ENCODE results near the gene KLK8.
A peak's percentile ranks its signal among the peaks of the same experiment; 100 is the strongest.

KLK8 gene

GRCh38 chr19:51006406-51006805 is 5.0 kb upstream of the KLK8 start (continued):
- TF ChIP-seq ATF2 (tag by site-specific recombination; IDR thresholded peaks at IDR 0.05; ENCODE audit: low read depth): peak; percentile 87
- peak; percentile 23; the same call in 1 of the 2 replicates for TF ChIP-seq PRDM10 (tag by site-specific recombination; IDR thresholded peaks at IDR 0.05)
- TF ChIP-seq ZBTB17 (tag by site-specific recombination; IDR thresholded peaks at IDR 0.05): peak; percentile 65
- 0 out of 2 replicates have a peak, but pooled peaks have one; percentile 28 for TF ChIP-seq ZBTB21 (tag by site-specific recombination; IDR thresholded peaks at IDR 0.05)

- TF ChIP-seq ZNF629 (tag by site-specific recombination; IDR thresholded peaks at IDR 0.05): no peak
- TF ChIP-seq ZNF664 (tag by site-specific recombination; IDR thresholded peaks at IDR 0.05): no peak
- no peak for TF ChIP-seq GLI2 (tag by site-specific recombination; IDR thresholded peaks at IDR 0.05; ENCODE audit: borderline replicate concordance, low read depth)
- TF ChIP-seq ZNF514 (tag by site-specific recombination; IDR thresholded peaks at IDR 0.05): no peak
- no peak for TF ChIP-seq ZNF596 (tag by site-specific recombination; IDR thresholded peaks at IDR 0.05)
- CTCF ChIA-PET: no interaction called here
These were observed 3.8 kb upstream of the KLK8 start for GRCh38 chr19:51005248-51005647.

GRCh38 chr19:51003316-51003715 is 1.9 kb upstream of the KLK8 start:
- H3K36me3 ChIP-seq (ENCODE audit: control insufficient read depth in 2 of 2, insufficient read depth in 1 of 2, low read length in 2 of 2): no peaks in the 10 kb centered on the region
- TF ChIP-seq TCF7L2 (IDR thresholded peaks at IDR 0.05; ENCODE audit: borderline replicate concordance, low read depth, low read length) (no peak), SCRT2 (tag by site-specific recombination; IDR thresholded peaks at IDR 0.05) (no peak), ZNF175 (tag by site-specific recombination; IDR thresholded peaks at IDR 0.05) (no peak), KLF10 (tag by site-specific recombination; IDR thresholded peaks at IDR 0.05) (no peak)
- ChIA-PET POLR2A (no interaction called here), CTCF (interaction anchor here (0.6 kb wide), 2 partner anchors 29 to 81 kb away, joined by 3 read pairs; no protein-coding TSS in a partner anchor)
- H3K4me3 ChIP-seq (ENCODE audit: low read depth, low read length): no peak overlapping the region
- H3K9me3 ChIP-seq (ENCODE audit: control insufficient read depth, insufficient read depth, low read depth, low read length): no peaks in the 10 kb centered on the region
- no peaks in the 10 kb centered on the region for H3K4me1 ChIP-seq (ENCODE audit: control insufficient read depth, insufficient read depth, low read length)
- H3K27ac ChIP-seq (ENCODE audit: extremely low read depth, low read depth, low read length): no peak overlapping the region

More at GRCh38 chr19:51005248-51005647, 3.8 kb upstream of the KLK8 start:
- no peaks in the 10 kb centered on the region for H3K9me3 ChIP-seq (ENCODE audit: control insufficient read depth, insufficient read depth, low read depth, low read length)
- H3K4me1 ChIP-seq (ENCODE audit: control insufficient read depth, insufficient read depth, low read length): no peaks in the 10 kb centered on the region
- H3K36me3 ChIP-seq (ENCODE audit: control insufficient read depth in 2 of 2, insufficient read depth in 1 of 2, low read length in 2 of 2): no peaks in the 10 kb centered on the region
- no peak overlapping the region for H3K27ac ChIP-seq (ENCODE audit: extremely low read depth, low read depth, low read length)
- H3K4me3 ChIP-seq (ENCODE audit: low read depth, low read length): no peak overlapping the region
- POLR2A ChIA-PET: no interaction called here

- CTCF ChIA-PET: interaction anchor here (0.6 to 0.9 kb wide), 5 partner anchors 19 to 188 kb away, joined by 3 to 4 read pairs (median 3); no protein-coding TSS in a partner anchor
- POLR2A ChIA-PET: interaction anchor here (0.8 to 0.9 kb wide), 2 partner anchors 8 to 15 kb away, joined by 3 to 4 read pairs; no protein-coding TSS in a partner anchor
- no peak overlapping the region for H3K4me3 ChIP-seq (ENCODE audit: low read depth, low read length)
- TF ChIP-seq SP3 (tag by site-specific recombination; IDR thresholded peaks at IDR 0.05) (peak; percentile 30; the same call in 1 of the 2 replicates), ATF2 (tag by site-specific recombination; IDR thresholded peaks at IDR 0.05; ENCODE audit: low read depth) (0 out of 2 replicates have a peak, but pooled peaks have one; percentile 44), ZNF10 (tag by site-specific recombination; IDR thresholded peaks at IDR 0.05) (no peak), KLF1 (tag by site-specific recombination; IDR thresholded peaks at IDR 0.05) (peak; percentile 86), ZNF148 (tag by site-specific recombination; IDR thresholded peaks at IDR 0.05; ENCODE audit: borderline replicate concordance) (no peak), SP2 (tag by site-specific recombination; IDR thresholded peaks at IDR 0.05) (no peak; the same call in 1 of the 2 replicates), WT1 (tag by site-specific recombination; IDR thresholded peaks at IDR 0.05) (no peak), KLF10 (tag by site-specific recombination; IDR thresholded peaks at IDR 0.05) (peak; percentile 40; the same call in 1 of the 2 replicates)
These were observed 1.3 kb upstream of the KLK8 start for GRCh38 chr19:51002542-51003311.

More at GRCh38 chr19:51002542-51003311, 1.3 kb upstream of the KLK8 start:
- no peaks in the 10 kb centered on the region for H3K36me3 ChIP-seq (ENCODE audit: control insufficient read depth in 2 of 2, insufficient read depth in 1 of 2, low read length in 2 of 2)
- no peaks in the 10 kb centered on the region for H3K9me3 ChIP-seq (ENCODE audit: control insufficient read depth, insufficient read depth, low read depth, low read length)
- no peaks in the 10 kb centered on the region for H3K4me1 ChIP-seq (ENCODE audit: control insufficient read depth, insufficient read depth, low read length)
- no peak overlapping the region for H3K27ac ChIP-seq (ENCODE audit: extremely low read depth, low read depth, low read length)

Data from HEK293 (cell line).